Fibroblast of lung (primary cell): ENCODE results near the gene SLC7A6. TPM values are rescaled to one million over a fixed set of nuclear protein-coding genes. Genes with fewer than 3 reads are reported as not detected.

Experiments
- DNase-seq, 2 donors: peaks; one replicate each; pipeline versions ENCODE4 v3.0.0 to v3.0.0-alpha.2; 2010; ENCODE audit warnings: low read depth in 2 of 2
- H2AFZ ChIP-seq: 2 replicates; pipeline ENCODE4 v1.5.1; 2012; ENCODE audit warnings: low read length, control low read depth, inconsistent platforms
- H3K27ac ChIP-seq: 2 replicates; pipeline ENCODE4 v1.5.1; 2011; ENCODE audit warnings: low read length, control low read depth; ENCODE audit not compliant: insufficient read depth
- H3K27me3 ChIP-seq: 2 replicates; pipeline ENCODE4 v1.5.1; 2011; ENCODE audit warnings: mild to moderate bottlenecking, low read length; ENCODE audit not compliant: control insufficient read depth, insufficient read depth
- H3K36me3 ChIP-seq: 2 replicates; pipeline ENCODE4 v1.5.1; 2011; ENCODE audit warnings: low read length; ENCODE audit not compliant: control insufficient read depth, insufficient read depth
- H3K4me1 ChIP-seq: 2 replicates; pipeline ENCODE4 v1.5.1; 2011; ENCODE audit warnings: low read length; ENCODE audit not compliant: control insufficient read depth, insufficient read depth; ENCODE audit errors: extremely low read depth
- H3K4me2 ChIP-seq: 2 replicates; pipeline ENCODE4 v1.5.1; 2011; ENCODE audit warnings: low read length, control low read depth; ENCODE audit not compliant: insufficient read depth; ENCODE audit errors: extremely low read depth
- H3K4me3 ChIP-seq, 4 experiments: fragments of 200-600 bp in 1 of 4; sonication (generic) in 1 of 4; replicated peaks in 1 of 4; 2 replicates each; pipeline ENCODE4 v1.5.1; 2011 to 2016; ENCODE audit warnings: low read length in 4 of 4, low read depth in 3 of 4, mild to moderate bottlenecking in 3 of 4, control low read depth in 2 of 4, inconsistent platforms in 1 of 4, mixed read lengths in 1 of 4; ENCODE audit not compliant: insufficient read depth in 1 of 4; ENCODE audit errors: control extremely low read depth in 1 of 4
- H3K79me2 ChIP-seq: 2 replicates; pipeline ENCODE4 v1.5.1; 2012; ENCODE audit warnings: mild to moderate bottlenecking, low read length, inconsistent platforms; ENCODE audit not compliant: control insufficient read depth, insufficient read depth
- H3K9ac ChIP-seq: 2 replicates; pipeline ENCODE4 v1.5.1; 2011; ENCODE audit warnings: mild to moderate bottlenecking, low read length, control low read depth; ENCODE audit not compliant: insufficient read depth
- H3K9me3 ChIP-seq: 2 replicates; pipeline ENCODE4 v1.5.1; 2012; ENCODE audit warnings: low read depth, low read length; ENCODE audit not compliant: control insufficient read depth, insufficient read depth
- H4K20me1 ChIP-seq: 2 replicates; pipeline ENCODE4 v1.5.1; 2011; ENCODE audit warnings: low read length; ENCODE audit not compliant: control insufficient read depth, insufficient read depth; ENCODE audit errors: extremely low read depth
- CTCF ChIP-seq, 2 donors: IDR thresholded peaks in 1 of 2; conservative IDR thresholded peaks in 1 of 2; 1 replicate in 1 of 2; 2 replicates in 1 of 2; pipeline ENCODE4 v1.5.1; 2011 to 2012; ENCODE audit warnings: low read length in 2 of 2, control low read depth in 1 of 2, inconsistent platforms in 1 of 2, low read depth in 1 of 2, mild to moderate bottlenecking in 1 of 2
- EZH2 ChIP-seq: IDR thresholded peaks from 2 replicates; pipeline ENCODE4 v1.5.1; 2012; ENCODE audit warnings: low read length, control low read depth, mild to moderate bottlenecking; ENCODE audit errors: missing control alignments
- polyA plus RNA-seq, 2 donors: library from polyadenylated mRNA; depleted of rRNA in 1 of 2; stranded (reverse) in 1 of 2; unstranded in 1 of 2; fragments of >200 nt; gene quantifications; 2 replicates each; pipeline ENCODE4 v1.2.1, GENCODE V29; 2011 to 2012; ENCODE audit warnings: missing spikeins in 1 of 2
- total RNA-seq: library from RNA; depleted of rRNA; stranded (reverse); fragments of >200 nt; gene quantifications from 2 replicates; pipeline ENCODE4 v1.2.1, GENCODE V29; 2014

SLC7A6 gene
- total and polyA plus RNA-seq, 2 donors (not counting 1 experiment from before 2014, with no cell fraction given) = 11.9 to 19.0 TPM

- TF ChIP-seq EZH2 (no peak), CTCF (conservative IDR thresholded peaks at IDR 0.05 in 1 of 2, IDR thresholded peaks at IDR 0.05 in 1 of 2; ENCODE audit: low read depth in 1 of 2, low read length in 2 of 2) (no peak)
- no peaks in the 10 kb centered on the region for H3K9me3 ChIP-seq
- no peaks in the 10 kb centered on the region for H3K27me3 ChIP-seq
- no peak overlapping the region for H3K4me3 ChIP-seq
- H4K20me1 ChIP-seq = no peaks in the 10 kb centered on the region
- no peak overlapping the region for H2AFZ ChIP-seq
- peaks cover 7% of the 10 kb centered on the region for H3K4me1 ChIP-seq
- no peak overlapping the region for H3K4me2 ChIP-seq
- no peak for DNase-seq
- no peak overlapping the region for H3K27ac ChIP-seq
- no peak overlapping the region for H3K9ac ChIP-seq
- peaks cover 4% of the 10 kb centered on the region for H3K36me3 ChIP-seq
- peaks cover 8% of the 10 kb centered on the region for H3K79me2 ChIP-seq
Measured at GRCh38 chr16:68249371-68249770, 15.0 kb upstream of the SLC7A6 start.

GRCh38 chr16:68250951-68251350, 13.4 kb upstream of the SLC7A6 start:
- no peak for DNase-seq
- Histone ChIP-seq H3K27ac (no peak overlapping the region), H2AFZ (no peak overlapping the region), H4K20me1 (no peaks in the 10 kb centered on the region), H3K4me1 (peaks cover 7% of the 10 kb centered on the region), H3K36me3 (peaks cover 9% of the 10 kb centered on the region), H3K9me3 (no peaks in the 10 kb centered on the region), H3K9ac (no peak overlapping the region), H3K27me3 (no peaks in the 10 kb centered on the region), H3K79me2 (peaks cover 5% of the 10 kb centered on the region), H3K4me2 (no peak overlapping the region), H3K4me3 (no peak overlapping the region)
- no peak for TF ChIP-seq CTCF (conservative IDR thresholded peaks at IDR 0.05 in 1 of 2, IDR thresholded peaks at IDR 0.05 in 1 of 2; ENCODE audit: low read depth in 1 of 2, low read length in 2 of 2)
- TF ChIP-seq EZH2 = no peak

GRCh38 chr16:68251832-68252231, 12.5 kb upstream of the SLC7A6 start:
- TF ChIP-seq CTCF (conservative IDR thresholded peaks at IDR 0.05 in 1 of 2, IDR thresholded peaks at IDR 0.05 in 1 of 2; ENCODE audit: low read depth in 1 of 2, low read length in 2 of 2) (no peak), EZH2 (no peak)
- H3K9me3 ChIP-seq = no peaks in the 10 kb centered on the region
- H2AFZ ChIP-seq = no peak overlapping the region
- H3K4me3 ChIP-seq = no peak overlapping the region
- DNase-seq = no peak
- peaks cover 2% of the 10 kb centered on the region for H3K79me2 ChIP-seq
- no peak overlapping the region for H3K9ac ChIP-seq
- no peak overlapping the region for H3K4me2 ChIP-seq
- H3K36me3 ChIP-seq = peaks cover 9% of the 10 kb centered on the region
- H3K27me3 ChIP-seq = no peaks in the 10 kb centered on the region
- peaks cover 3% of the 10 kb centered on the region for H3K4me1 ChIP-seq
- no peak overlapping the region for H3K27ac ChIP-seq
- no peaks in the 10 kb centered on the region for H4K20me1 ChIP-seq
